CD4-positive, CD25-positive, alpha-beta regulatory T cell (primary cell): ENCODE data around the gene SLC25A13. TPM values are rescaled to one million over a fixed set of nuclear protein-coding genes. Genes with fewer than 3 reads are reported as not detected.

Experiments used
- ATAC-seq, 2 donors: fragments of 150-1000 bp; cut with Tn5 transposase; one replicate each; pipeline ENCODE4 v1.10.0; 2021; ENCODE audit warnings: low read depth in 2 of 2, moderate number of reproducible peaks in 2 of 2, moderate library complexity in 1 of 2
- DNase-seq, 3 donors: peaks; one replicate each; pipeline versions ENCODE4 v3.0.0 to v3.0.0-alpha.2; 2012 to 2022; ENCODE audit warnings: mixed read lengths in 1 of 3
- H3K27ac ChIP-seq: one replicate; pipeline ENCODE4 v1.7.0; 2013; ENCODE audit warnings: mild to moderate bottlenecking, low read length; ENCODE audit not compliant: insufficient read depth, poor library complexity, severe bottlenecking
- H3K27me3 ChIP-seq: one replicate; pipeline ENCODE4 v1.7.0; 2013; ENCODE audit warnings: low read length; ENCODE audit not compliant: control insufficient read depth, insufficient read depth
- H3K36me3 ChIP-seq: one replicate; pipeline ENCODE4 v1.7.0; 2013; ENCODE audit warnings: mild to moderate bottlenecking, low read length, moderate library complexity; ENCODE audit not compliant: control insufficient read depth, insufficient read depth
- H3K4me1 ChIP-seq: 2 replicates; pipeline ENCODE4 v1.7.0; 2013; ENCODE audit warnings: mild to moderate bottlenecking, low read length; ENCODE audit not compliant: insufficient read depth, control insufficient read depth, poor library complexity, severe bottlenecking
- H3K4me3 ChIP-seq: one replicate; pipeline ENCODE4 v1.7.0; 2013; ENCODE audit warnings: low read depth, mild to moderate bottlenecking, low read length, moderate library complexity
- H3K9me3 ChIP-seq, 2 experiments: 1 replicate in 1 of 2; 2 replicates in 1 of 2; pipeline ENCODE4 v1.7.0; 2013; ENCODE audit warnings: low read length in 2 of 2, mild to moderate bottlenecking in 1 of 2, moderate library complexity in 1 of 2; ENCODE audit not compliant: control insufficient read depth in 2 of 2
- H3K27ac Mint-ChIP-seq, 3 donors: one replicate each; pipeline ENCODE4 v1.8.0; 2020 to 2022; ENCODE audit warnings: mild to moderate bottlenecking in 3 of 3, mixed read lengths in 3 of 3, moderate library complexity in 2 of 3
- H3K27me3 Mint-ChIP-seq: one replicate; pipeline ENCODE4 v1.8.0; 2022; ENCODE audit warnings: mild to moderate bottlenecking, mixed read lengths
- H3K36me3 Mint-ChIP-seq: one replicate; pipeline ENCODE4 v1.8.0; 2020; ENCODE audit warnings: mixed read lengths
- H3K4me1 Mint-ChIP-seq, 4 donors: one replicate each; pipeline ENCODE4 v1.8.0; 2020 to 2022; ENCODE audit warnings: mixed read lengths in 4 of 4, mild to moderate bottlenecking in 1 of 4
- H3K4me3 Mint-ChIP-seq, 4 donors: one replicate each; pipeline ENCODE4 v1.8.0; 2020 to 2022; ENCODE audit warnings: mild to moderate bottlenecking in 4 of 4, mixed read lengths in 4 of 4, moderate library complexity in 3 of 4
- H3K9me3 Mint-ChIP-seq, 7 donors: one replicate each; pipeline ENCODE4 v1.8.0; 2020 to 2022; ENCODE audit warnings: mixed read lengths in 7 of 7, mild to moderate bottlenecking in 3 of 7, moderate library complexity in 2 of 7
- polyA plus RNA-seq, 4 donors: library from polyadenylated mRNA; unstranded; fragments of 300-500 nt; fragmentation: Illumina TruSeq; gene quantifications; one replicate each; pipeline ENCODE4 v1.2.3, GENCODE V29; 2021
- total RNA-seq: library from RNA; stranded (reverse); gene quantifications from one replicate; pipeline ENCODE4 v1.2.3, GENCODE V29; 2022

The SLC25A13 gene
- total and polyA plus RNA-seq, 5 donors from 2014 or later = 7.6 to 14.5 (median 8.7) TPM

- Histone ChIP-seq H3K4me1 (no peaks in the 10 kb centered on the region), H3K27ac (no peak overlapping the region), H3K9me3 (no peaks in the 10 kb centered on the region), H3K36me3 (no peaks in the 10 kb centered on the region), H3K4me3 (no peak overlapping the region), H3K27me3 (no peaks in the 10 kb centered on the region)
- Mint-ChIP-seq H3K36me3 (peaks cover 11% of the 10 kb centered on the region), H3K9me3 (no peaks in the 10 kb centered on the region), H3K27me3 (no peaks in the 10 kb centered on the region), H3K27ac (no peak overlapping the region), H3K4me1 (peaks cover 0 to 14% (median 0%) of the 10 kb centered on the region in 4 donors), H3K4me3 (no peak overlapping the region)
- no peak for ATAC-seq
- no peak for DNase-seq
Observed at GRCh38 chr7:96200740-96201139, 121.2 kb downstream of the SLC25A13 start.

- Mint-ChIP-seq H3K27me3 (no peaks in the 10 kb centered on the region), H3K9me3 (no peaks in the 10 kb centered on the region), H3K27ac (peak overlapping the region in 1 of 3 donors; percentile 11), H3K36me3 (peaks cover 18% of the 10 kb centered on the region), H3K4me3 (no peak overlapping the region), H3K4me1 (peaks cover 0 to 14% (median 1%) of the 10 kb centered on the region in 4 donors)
- no peak for DNase-seq
- no peak overlapping the region for H3K27ac ChIP-seq
- no peaks in the 10 kb centered on the region for H3K9me3 ChIP-seq
- H3K27me3 ChIP-seq = no peaks in the 10 kb centered on the region
- ATAC-seq = no peak
- no peaks in the 10 kb centered on the region for H3K36me3 ChIP-seq
- no peaks in the 10 kb centered on the region for H3K4me1 ChIP-seq
- no peak overlapping the region for H3K4me3 ChIP-seq
Observed at GRCh38 chr7:96199421-96199820, 122.5 kb downstream of the SLC25A13 start.

- H3K9me3 Mint-ChIP-seq = no peaks in the 10 kb centered on the region
- DNase-seq (no peak), ATAC-seq (no peak)
- no peaks in the 10 kb centered on the region for H3K4me1 ChIP-seq
- H3K4me3 Mint-ChIP-seq = no peak overlapping the region
- H3K27me3 ChIP-seq = no peaks in the 10 kb centered on the region
- no peak overlapping the region for H3K27ac ChIP-seq
- H3K9me3 ChIP-seq = no peaks in the 10 kb centered on the region
- H3K4me1 Mint-ChIP-seq = peaks cover 0 to 14% (median 1%) of the 10 kb centered on the region in 4 donors
- no peaks in the 10 kb centered on the region for H3K36me3 ChIP-seq
- no peak overlapping the region for H3K4me3 ChIP-seq
- no peaks in the 10 kb centered on the region for H3K27me3 Mint-ChIP-seq
- peak overlapping the region in 1 of 3 donors; percentile 18 for H3K27ac Mint-ChIP-seq
- H3K36me3 Mint-ChIP-seq = peaks cover 22% of the 10 kb centered on the region
Observed at GRCh38 chr7:96198047-96198636, 123.8 kb downstream of the SLC25A13 start.

GRCh38 chr7:96196676-96197075 lies 125.2 kb downstream of the SLC25A13 start:
- H3K27me3 Mint-ChIP-seq = no peaks in the 10 kb centered on the region
- H3K9me3 Mint-ChIP-seq = no peaks in the 10 kb centered on the region
- Histone ChIP-seq H3K4me1 (no peaks in the 10 kb centered on the region), H3K4me3 (no peak overlapping the region), H3K36me3 (peaks cover 6% of the 10 kb centered on the region), H3K9me3 (no peaks in the 10 kb centered on the region), H3K27me3 (no peaks in the 10 kb centered on the region), H3K27ac (no peak overlapping the region)
- H3K4me1 Mint-ChIP-seq = peaks cover 0 to 14% (median 1%) of the 10 kb centered on the region in 4 donors
- H3K36me3 Mint-ChIP-seq = peaks cover 34% of the 10 kb centered on the region
- no peak overlapping the region for H3K27ac Mint-ChIP-seq
- no peak for DNase-seq
- no peak for ATAC-seq
- H3K4me3 Mint-ChIP-seq = no peak overlapping the region

GRCh38 chr7:96189129-96189820 lies 132.6 kb downstream of the SLC25A13 start:
- Mint-ChIP-seq H3K4me3 (no peak overlapping the region), H3K9me3 (no peaks in the 10 kb centered on the region), H3K27ac (no peak overlapping the region), H3K27me3 (no peaks in the 10 kb centered on the region), H3K36me3 (peaks cover 45% of the 10 kb centered on the region), H3K4me1 (peaks cover 0 to 2% (median 0%) of the 10 kb centered on the region in 4 donors)
- H3K36me3 ChIP-seq = peaks cover 19% of the 10 kb centered on the region
- no peaks in the 10 kb centered on the region for H3K4me1 ChIP-seq
- no peaks in the 10 kb centered on the region for H3K27me3 ChIP-seq
- DNase-seq (no peak), ATAC-seq (no peak)
- no peaks in the 10 kb centered on the region for H3K9me3 ChIP-seq
- no peak overlapping the region for H3K27ac ChIP-seq
- H3K4me3 ChIP-seq = no peak overlapping the region

- H3K4me1 ChIP-seq = no peaks in the 10 kb centered on the region
- no peaks in the 10 kb centered on the region for H3K9me3 Mint-ChIP-seq
- H3K4me1 Mint-ChIP-seq = peaks cover 0 to 2% (median 0%) of the 10 kb centered on the region in 4 donors
- ATAC-seq (no peak), DNase-seq (no peak)
- H3K9me3 ChIP-seq = no peaks in the 10 kb centered on the region
- no peak overlapping the region for H3K27ac ChIP-seq
- H3K4me3 ChIP-seq = no peak overlapping the region
- no peaks in the 10 kb centered on the region for H3K27me3 ChIP-seq
- no peaks in the 10 kb centered on the region for H3K27me3 Mint-ChIP-seq
- peaks cover 45% of the 10 kb centered on the region for H3K36me3 Mint-ChIP-seq
- H3K27ac Mint-ChIP-seq = no peak overlapping the region
- H3K36me3 ChIP-seq = peaks cover 23% of the 10 kb centered on the region
- no peak overlapping the region for H3K4me3 Mint-ChIP-seq
Observed at GRCh38 chr7:96188591-96188991, 133.3 kb downstream of the SLC25A13 start.

GRCh38 chr7:96188174-96188581 lies 133.7 kb downstream of the SLC25A13 start:
- Histone ChIP-seq H3K27ac (no peak overlapping the region), H3K4me3 (no peak overlapping the region), H3K27me3 (no peaks in the 10 kb centered on the region), H3K36me3 (peaks cover 28% of the 10 kb centered on the region), H3K9me3 (no peaks in the 10 kb centered on the region), H3K4me1 (no peaks in the 10 kb centered on the region)
- DNase-seq (no peak), ATAC-seq (no peak)
- peaks cover 46% of the 10 kb centered on the region for H3K36me3 Mint-ChIP-seq
- H3K4me1 Mint-ChIP-seq = peaks cover 0 to 2% (median 0%) of the 10 kb centered on the region in 4 donors
- H3K9me3 Mint-ChIP-seq = no peaks in the 10 kb centered on the region
- H3K27ac Mint-ChIP-seq = no peak overlapping the region
- no peaks in the 10 kb centered on the region for H3K27me3 Mint-ChIP-seq
- H3K4me3 Mint-ChIP-seq = no peak overlapping the region

- no peaks in the 10 kb centered on the region for H3K9me3 Mint-ChIP-seq
Observed at GRCh38 chr7:96187735-96188134, 134.2 kb downstream of the SLC25A13 start.

More at GRCh38 chr7:96187735-96188134, 134.2 kb downstream of the SLC25A13 start:
- H3K27ac Mint-ChIP-seq = no peak overlapping the region
- DNase-seq (no peak), ATAC-seq (no peak)
- no peak overlapping the region for H3K4me3 ChIP-seq
- peaks cover 49% of the 10 kb centered on the region for H3K36me3 Mint-ChIP-seq
- H3K9me3 ChIP-seq = no peaks in the 10 kb centered on the region
- no peaks in the 10 kb centered on the region for H3K4me1 ChIP-seq
- H3K4me3 Mint-ChIP-seq = no peak overlapping the region
- no peaks in the 10 kb centered on the region for H3K27me3 Mint-ChIP-seq
- H3K4me1 Mint-ChIP-seq = peaks cover 0 to 2% (median 0%) of the 10 kb centered on the region in 4 donors
- peaks cover 30% of the 10 kb centered on the region for H3K36me3 ChIP-seq
- no peaks in the 10 kb centered on the region for H3K27me3 ChIP-seq
- no peak overlapping the region for H3K27ac ChIP-seq
